RWPE1 (cell line): ENCODE measurements around the gene NXT1.

ENCODE experiments used
- CTCF ChIA-PET: fragments of 350-600 bp; sonication (Branson Sonifier 250); formaldehyde crosslinking; extraction: SDS; loops from one replicate; lab custom pipeline; 2021; lab: Yijun Ruan, JAX
- POLR2A ChIA-PET: fragments of 400-600 bp; formaldehyde crosslinking; extraction: SDS; loops from one replicate; lab custom pipeline; 2020; ENCODE audit warnings: antibody characterized with exemption; ENCODE audit not compliant: low non-redundant PET; lab: Yijun Ruan, JAX
- DNase-seq: peaks from one replicate; pipeline ENCODE4 v3.0.0; 2012; ENCODE audit warnings: low spot score
- H3K27ac ChIP-seq: fragments of 450-650 bp; 2 replicates; pipeline ENCODE4 v1.5.1; 2017
- TF ChIP-seq, protein P1 (sequence below): fragments of 450-650 bp; conservative IDR thresholded peaks from 2 replicates; pipeline ENCODE4 v1.5.1; 2017; ENCODE audit warnings: low read depth, mild to moderate bottlenecking

Gene NXT1

DNA sequence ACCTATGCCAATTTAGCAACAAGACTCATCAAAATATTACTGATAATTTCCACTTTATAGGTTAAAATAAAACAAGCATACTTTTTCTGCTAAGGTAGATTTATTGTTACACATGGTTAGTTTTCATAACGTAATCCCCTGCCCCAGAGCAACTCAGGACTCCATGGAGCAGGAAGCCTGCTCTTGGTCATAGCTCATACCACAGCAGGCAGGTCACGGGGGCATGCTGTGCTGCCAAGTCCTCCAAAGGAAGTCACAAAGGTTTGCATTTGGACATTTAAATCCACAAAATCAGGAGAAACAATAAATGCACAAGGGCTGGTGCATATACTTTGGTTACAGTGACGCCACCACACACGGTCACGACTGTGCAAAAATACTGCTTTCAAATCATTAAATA lies 23.9 kb downstream of the NXT1 start:
- POLR2A ChIA-PET, result no interaction called here
- no peak overlapping the region for H3K27ac ChIP-seq
- no peak for DNase-seq
- TF ChIP-seq, protein P1, sequence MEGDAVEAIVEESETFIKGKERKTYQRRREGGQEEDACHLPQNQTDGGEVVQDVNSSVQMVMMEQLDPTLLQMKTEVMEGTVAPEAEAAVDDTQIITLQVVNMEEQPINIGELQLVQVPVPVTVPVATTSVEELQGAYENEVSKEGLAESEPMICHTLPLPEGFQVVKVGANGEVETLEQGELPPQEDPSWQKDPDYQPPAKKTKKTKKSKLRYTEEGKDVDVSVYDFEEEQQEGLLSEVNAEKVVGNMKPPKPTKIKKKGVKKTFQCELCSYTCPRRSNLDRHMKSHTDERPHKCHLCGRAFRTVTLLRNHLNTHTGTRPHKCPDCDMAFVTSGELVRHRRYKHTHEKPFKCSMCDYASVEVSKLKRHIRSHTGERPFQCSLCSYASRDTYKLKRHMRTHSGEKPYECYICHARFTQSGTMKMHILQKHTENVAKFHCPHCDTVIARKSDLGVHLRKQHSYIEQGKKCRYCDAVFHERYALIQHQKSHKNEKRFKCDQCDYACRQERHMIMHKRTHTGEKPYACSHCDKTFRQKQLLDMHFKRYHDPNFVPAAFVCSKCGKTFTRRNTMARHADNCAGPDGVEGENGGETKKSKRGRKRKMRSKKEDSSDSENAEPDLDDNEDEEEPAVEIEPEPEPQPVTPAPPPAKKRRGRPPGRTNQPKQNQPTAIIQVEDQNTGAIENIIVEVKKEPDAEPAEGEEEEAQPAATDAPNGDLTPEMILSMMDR, result no peak
- CTCF ChIA-PET, result no interaction called here

DNA sequence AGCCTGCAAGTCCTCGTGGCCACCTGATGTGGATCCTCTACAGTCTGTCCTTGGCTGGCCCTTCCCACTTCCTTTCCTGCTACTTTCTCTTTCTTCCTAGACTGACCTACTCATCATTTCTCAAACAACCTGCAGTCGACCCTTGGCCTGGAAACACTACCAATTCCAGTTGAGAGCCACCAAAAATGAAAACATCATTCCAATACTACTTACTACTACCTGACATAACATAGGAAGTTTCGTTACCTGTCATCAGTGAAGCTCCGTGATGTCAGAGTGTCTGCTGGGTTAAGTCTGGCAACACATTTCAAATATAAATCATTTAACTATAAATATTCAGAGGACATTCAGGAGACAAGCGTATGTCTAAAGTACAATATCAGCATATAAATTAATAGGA lies 25.2 kb downstream of the NXT1 start:
- no peak overlapping the region for H3K27ac ChIP-seq
- TF ChIP-seq, protein P1, result no peak
- CTCF ChIA-PET, result no interaction called here
- DNase-seq, result no peak
- POLR2A ChIA-PET, result no interaction called here

DNA sequence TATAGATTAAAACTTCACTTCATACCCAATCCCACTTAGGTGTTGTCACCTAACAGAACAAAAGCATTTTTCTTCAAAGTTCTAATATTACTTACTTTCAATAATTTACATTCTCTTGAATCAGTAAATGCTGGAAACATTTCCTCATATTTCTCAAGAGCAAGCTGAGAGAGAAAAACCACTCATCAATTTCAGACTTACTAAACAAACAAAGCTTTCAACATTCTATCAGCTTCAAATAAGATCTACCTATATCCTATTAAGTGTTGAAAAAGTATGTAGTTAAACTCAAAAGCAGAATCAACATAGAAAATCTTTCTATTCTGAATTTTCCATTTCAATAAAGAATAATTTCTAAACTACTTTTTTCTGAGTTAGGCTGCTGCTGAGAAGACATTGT lies 29.2 kb downstream of the NXT1 start:
- H3K27ac ChIP-seq, result no peak overlapping the region
- no peak for DNase-seq
- TF ChIP-seq, protein P1, result no peak
- ChIA-PET CTCF (interaction anchor here (0.7 kb wide), 1 partner anchor 1585 kb away, joined by 5 read pairs; no protein-coding TSS in a partner anchor), POLR2A (no interaction called here)

DNA sequence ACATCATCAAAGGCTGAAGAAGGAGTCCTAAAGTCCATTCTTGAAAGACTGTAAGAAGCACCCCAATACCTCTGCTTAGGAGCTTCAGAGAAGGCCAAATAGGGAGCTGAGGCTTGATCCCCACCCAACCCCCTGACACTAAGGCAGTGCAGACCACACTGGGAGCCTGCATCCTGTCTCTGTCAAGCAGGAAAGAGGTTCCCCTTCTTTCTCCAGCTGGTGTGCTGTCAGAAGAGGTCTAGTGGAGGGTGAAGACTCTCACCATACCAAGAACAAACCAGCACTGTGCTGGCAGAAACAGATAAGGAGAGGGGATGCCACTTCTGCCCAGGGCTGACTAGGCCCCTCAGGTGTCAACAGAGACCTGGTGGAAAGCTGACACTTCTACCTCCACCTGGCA lies 31.3 kb downstream of the NXT1 start:
- ChIA-PET CTCF (interaction anchor here (0.5 kb wide), 1 partner anchor 194 kb away, joined by 5 read pairs; no protein-coding TSS in a partner anchor), POLR2A (interaction anchor here (0.6 kb wide), 1 partner anchor 13 kb away, joined by 3 read pairs; no protein-coding TSS in a partner anchor)
- no peak for DNase-seq
- H3K27ac ChIP-seq, result no peak overlapping the region
- TF ChIP-seq, protein P1, result no peak

DNA sequence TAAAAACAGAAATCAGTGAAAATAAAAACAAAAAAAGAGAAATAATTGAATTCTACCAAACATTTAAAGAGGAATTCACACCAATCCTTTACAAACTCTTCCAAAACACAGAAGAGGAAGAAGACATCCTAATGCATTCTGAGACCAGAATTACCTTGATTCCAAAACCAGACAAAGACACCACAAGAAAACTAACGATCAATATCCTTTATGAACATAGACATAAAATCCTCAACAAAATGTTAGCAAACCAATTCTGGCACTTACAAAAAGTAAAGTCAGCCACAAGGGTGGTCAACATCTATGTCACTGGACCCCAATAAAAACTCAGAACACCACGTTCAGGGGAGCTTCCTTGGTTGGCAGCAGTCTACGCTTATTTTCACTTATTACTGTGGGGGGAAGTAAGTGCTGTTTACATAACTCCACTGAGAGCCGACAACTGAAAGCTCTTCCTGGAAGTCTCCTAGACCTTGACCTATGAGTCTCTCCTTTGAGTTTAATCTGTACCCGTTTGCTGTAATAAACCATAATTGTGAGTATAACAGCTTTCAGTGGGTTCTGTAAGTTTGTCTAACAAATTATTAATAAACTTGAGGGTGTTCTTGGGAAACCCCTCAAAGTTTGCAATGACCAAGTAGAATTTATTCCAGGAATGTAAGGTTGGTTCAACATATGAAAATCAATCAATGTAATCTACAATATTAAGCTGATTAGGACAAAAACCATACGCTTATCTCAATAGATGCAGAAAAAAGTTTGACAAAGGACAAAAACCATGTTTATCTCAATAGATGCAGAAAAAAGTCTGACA lies 35.9 kb downstream of the NXT1 start:
- DNase-seq, result no peak
- POLR2A ChIA-PET, result no interaction called here
- CTCF ChIA-PET, result no interaction called here
- H3K27ac ChIP-seq, result no peak overlapping the region
- TF ChIP-seq, protein P1, result no peak

DNA sequence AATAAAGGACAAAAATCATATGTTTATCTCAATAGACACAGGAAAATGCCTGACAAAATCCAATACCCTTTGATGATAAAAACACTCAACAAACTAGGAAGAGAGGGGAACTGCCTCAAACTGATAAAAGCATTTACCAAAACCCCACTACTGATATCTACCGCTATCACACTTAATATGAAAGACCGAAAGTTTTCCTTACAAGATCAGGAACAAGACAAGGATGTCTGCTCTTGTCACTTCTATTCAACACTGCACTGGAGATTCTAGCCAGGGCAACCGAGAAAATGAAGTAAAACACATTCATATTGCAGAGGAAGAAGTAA lies 36.5 kb downstream of the NXT1 start:
- DNase-seq, result no peak
- TF ChIP-seq, protein P1, result no peak
- POLR2A ChIA-PET, result no interaction called here
- CTCF ChIA-PET, result no interaction called here
- H3K27ac ChIP-seq, result no peak overlapping the region
